Endothelial cell of umbilical vein (primary cell): ENCODE results near the gene DCLK1. TPM values are rescaled to one million over a fixed set of nuclear protein-coding genes. Genes with fewer than 3 reads are reported as not detected.

Experiments used
- BruUV-seq: library from RNA; stranded (reverse); fragments of 400-500 nt; replicated peaks from 2 replicates; lab custom pipeline; 2021; lab: Mats Ljungman, UMichigan
- CTCF ChIA-PET: fragments of 300-600, 350-600 bp; sonication (Branson Sonifier 250); formaldehyde crosslinking; loops from one replicate; lab custom pipeline; 2021; ENCODE audit warnings: antibody characterized with exemption, inconsistent platforms; lab: Charles Lee
- POLR2A ChIA-PET: fragments of 300-600, 350-600 bp; sonication (Branson Sonifier 250); formaldehyde crosslinking; loops from one replicate; lab custom pipeline; 2021; ENCODE audit warnings: antibody characterized with exemption, inconsistent platforms; lab: Charles Lee
- DNase-seq: peaks from one replicate; pipeline ENCODE4 v3.0.0-alpha.2; 2011; ENCODE audit warnings: low read depth, low spot score
- FAIRE-seq: peaks from 2 replicates; lab custom pipeline; 2011; peaks lifted over from hg19 to GRCh38; lab: Jason Lieb, UNC
- H2AFZ ChIP-seq: 2 replicates; pipeline ENCODE4 v1.6.0; 2012; ENCODE audit warnings: low read depth, low read length, control low read depth, inconsistent platforms
- H3K27ac ChIP-seq: 2 replicates; pipeline ENCODE4 v1.5.1; 2011; ENCODE audit warnings: low read depth, mild to moderate bottlenecking, control low read depth, low read length, moderate library complexity; ENCODE audit not compliant: insufficient read depth
- H3K27me3 ChIP-seq, 2 experiments: 2 replicates each; pipeline versions ENCODE4 v1.6.0 to v1.6.1; 2011; ENCODE audit warnings: low read length in 2 of 2, mixed read lengths in 1 of 2; ENCODE audit not compliant: control insufficient read depth in 2 of 2, insufficient read depth in 2 of 2
- H3K36me3 ChIP-seq, 2 experiments: 2 replicates in 1 of 2; 3 replicates in 1 of 2; pipeline ENCODE4 v1.5.1; 2011; ENCODE audit warnings: low read length in 2 of 2, mild to moderate bottlenecking in 1 of 2, moderate library complexity in 1 of 2; ENCODE audit not compliant: control insufficient read depth in 2 of 2, insufficient read depth in 2 of 2; ENCODE audit errors: extremely low read depth in 1 of 2
- H3K4me1 ChIP-seq: 3 replicates; pipeline ENCODE4 v1.5.1; 2011; ENCODE audit warnings: mild to moderate bottlenecking, low read length; ENCODE audit not compliant: control insufficient read depth, insufficient read depth; ENCODE audit errors: extremely low read depth
- H3K4me2 ChIP-seq: 2 replicates; pipeline ENCODE4 v1.6.1; 2011; ENCODE audit warnings: low read length, control low read depth, mixed read lengths; ENCODE audit not compliant: insufficient read depth
- H3K4me3 ChIP-seq, 3 experiments: fragments of 200-600 bp in 1 of 3; sonication (generic), shearing (Covaris generic) in 1 of 3; replicated peaks in 1 of 3; 2 replicates each; pipeline ENCODE4 v1.5.1; 2011 to 2016; ENCODE audit warnings: control low read depth in 3 of 3, low read length in 3 of 3, mild to moderate bottlenecking in 2 of 3, inconsistent platforms in 1 of 3, low read depth in 1 of 3, moderate library complexity in 1 of 3; ENCODE audit not compliant: insufficient read depth in 1 of 3
- H3K79me2 ChIP-seq: 2 replicates; pipeline ENCODE4 v1.6.0; 2012; ENCODE audit warnings: low read length, inconsistent platforms; ENCODE audit not compliant: control insufficient read depth, insufficient read depth
- H3K9ac ChIP-seq: replicated peaks from 2 replicates; pipeline ENCODE3; 2011; ENCODE audit warnings: low read length, control low read depth; ENCODE audit not compliant: insufficient read depth; ENCODE audit errors: extremely low read depth
- H3K9me1 ChIP-seq: replicated peaks from 3 replicates; pipeline ENCODE4 v1.6.0; 2011; ENCODE audit warnings: mild to moderate bottlenecking, low read length; ENCODE audit not compliant: control insufficient read depth, insufficient read depth; ENCODE audit errors: extremely low read depth
- H3K9me3 ChIP-seq: replicated peaks from 2 replicates; pipeline ENCODE4 v1.5.1; 2012; ENCODE audit warnings: low read length, inconsistent platforms; ENCODE audit not compliant: control insufficient read depth, insufficient read depth
- H4K20me1 ChIP-seq: replicated peaks from 2 replicates; pipeline ENCODE3; 2011; ENCODE audit warnings: mild to moderate bottlenecking, low read length; ENCODE audit not compliant: control insufficient read depth, insufficient read depth; ENCODE audit errors: extremely low read depth
- CTCF ChIP-seq, 2 donors: IDR thresholded peaks; 1 replicate in 1 of 2; 2 replicates in 1 of 2; pipeline ENCODE4 v1.5.1; 2011; ENCODE audit warnings: low read length in 2 of 2, mild to moderate bottlenecking in 2 of 2, moderate library complexity in 2 of 2, control low read depth in 1 of 2, inconsistent platforms in 1 of 2, low read depth in 1 of 2; ENCODE audit not compliant: insufficient read depth in 1 of 2; ENCODE audit errors: extremely low read depth in 1 of 2
- EZH2 ChIP-seq: IDR thresholded peaks from 2 replicates; pipeline ENCODE4 v1.6.1; 2012; ENCODE audit warnings: borderline replicate concordance, low read depth, mild to moderate bottlenecking, moderate library complexity, low read length, inconsistent platforms; ENCODE audit not compliant: severe bottlenecking
- FOS ChIP-seq: IDR thresholded peaks from 2 replicates; pipeline ENCODE4 v1.6.1; 2011; ENCODE audit warnings: mild to moderate bottlenecking, low read length, moderate library complexity, borderline replicate concordance; ENCODE audit not compliant: insufficient read depth
- GATA2 ChIP-seq: IDR thresholded peaks from 2 replicates; pipeline ENCODE4 v1.7.0; 2011; ENCODE audit warnings: low read depth, mild to moderate bottlenecking, moderate library complexity, mixed read lengths, low read length; ENCODE audit not compliant: insufficient read length, insufficient read depth
- JUN ChIP-seq: IDR thresholded peaks from 2 replicates; pipeline ENCODE4 v1.6.1; 2011; ENCODE audit warnings: borderline replicate concordance, low read depth; ENCODE audit not compliant: insufficient read length, insufficient read depth
- MAX ChIP-seq: IDR thresholded peaks from 2 replicates; pipeline ENCODE4 v1.6.1; 2011; ENCODE audit not compliant: insufficient read depth, insufficient read length
- MYC ChIP-seq: IDR thresholded peaks from one replicate; pipeline ENCODE4 v1.6.1; 2011; ENCODE audit warnings: mild to moderate bottlenecking, low read depth, low read length
- POLR2A ChIP-seq: IDR thresholded peaks from 2 replicates; pipeline ENCODE4 v1.6.1; 2012; ENCODE audit warnings: low read depth, mild to moderate bottlenecking, control low read depth, low read length
- POLR2AphosphoS5 ChIP-seq: IDR thresholded peaks from 2 replicates; pipeline ENCODE4 v1.6.1; 2012; ENCODE audit warnings: low read depth, mild to moderate bottlenecking, control low read depth, low read length, moderate library complexity; ENCODE audit not compliant: insufficient read depth
- dilution Hi-C: fragments of 300-500 bp; cut with MboI; formaldehyde crosslinking; loops from one replicate; pipeline ENCODE4 v1.15.0; 2019; ENCODE audit warnings: low sequenced_read_pairs; ENCODE audit not compliant: extremely low pct_ligation_motif_present
- intact Hi-C: fragments of 100-400 bp; cut with micrococcal nuclease; formaldehyde crosslinking; loops from one replicate; pipeline ENCODE4 v1.10.0; 2022
- polyA plus RNA-seq, 4 experiments: library from polyadenylated mRNA; depleted of rRNA in 3 of 4; stranded (reverse) in 3 of 4; unstranded in 1 of 4; fragments of >200 nt; gene quantifications; 2 replicates each; pipeline versions ENCODE4 v1.2.1 to v1.2.3, GENCODE V29; 2011 to 2012; ENCODE audit warnings: missing spikeins in 1 of 4
- total RNA-seq: library from RNA; stranded (reverse); gene quantifications from 2 replicates; pipeline ENCODE4 v1.2.3, GENCODE V29; 2021

The DCLK1 gene
- total and polyA plus RNA-seq, 2 donors (not counting 3 experiments of a cell fraction or from before 2014, with no cell fraction given), result 0.28 to 3.9 TPM

- FAIRE-seq, result no peak
- no peak overlapping the region for H2AFZ ChIP-seq
- no peaks in the 10 kb centered on the region for H3K9me1 ChIP-seq
- intact Hi-C loops, result no loop called here
- no peak overlapping the region for H3K27ac ChIP-seq
- H3K4me2 ChIP-seq, result no peak overlapping the region
- CTCF ChIA-PET, result no interaction called here
- no TSS peak for BruUV-seq
- no peaks in the 10 kb centered on the region for H3K36me3 ChIP-seq
- POLR2A ChIA-PET, result no interaction called here
- H3K27me3 ChIP-seq, result no peaks in the 10 kb centered on the region
- no peaks in the 10 kb centered on the region for H3K79me2 ChIP-seq
- no peak overlapping the region for H3K4me3 ChIP-seq
- no peak overlapping the region for H3K9ac ChIP-seq
- DNase-seq, result no peak
- TF ChIP-seq CTCF (IDR thresholded peaks at IDR 0.05; ENCODE audit: extremely low read depth in 1 of 2, insufficient read depth in 1 of 2, low read depth in 1 of 2, low read length in 2 of 2), result no peak
- no peak for TF ChIP-seq POLR2AphosphoS5
- no peak for TF ChIP-seq POLR2A
- TF ChIP-seq FOS, result no peak
- no peak for TF ChIP-seq GATA2
- TF ChIP-seq EZH2, result no peak
- no peak for TF ChIP-seq MAX
- TF ChIP-seq JUN, result no peak
- no peak for TF ChIP-seq MYC
- dilution Hi-C loops, result no loop called here
- H4K20me1 ChIP-seq, result no peaks in the 10 kb centered on the region
- peaks cover 3% of the 10 kb centered on the region for H3K4me1 ChIP-seq
- no peaks in the 10 kb centered on the region for H3K9me3 ChIP-seq
Observed at GRCh38 chr13:35850569-35850968, 280.6 kb downstream of the DCLK1 start.
